Measurements from ENCODE around the gene RTN1.

Gene RTN1

GRCh38 chr14:59850458-59850857 is 20.1 kb downstream of the RTN1 start:
- in situ Hi-C loops (cut with MboI; ENCODE audit: low sequenced_read_pairs): no loop called here

- in situ Hi-C loops (cut with MboI; ENCODE audit: low sequenced_read_pairs): no loop called here
Measured at GRCh38 chr14:59849411-59850130, 21.0 kb downstream of the RTN1 start.

GRCh38 chr14:59848671-59849070 is 21.9 kb downstream of the RTN1 start:
- in situ Hi-C loops (cut with MboI; ENCODE audit: low sequenced_read_pairs): no loop called here

GRCh38 chr14:59847711-59848110 is 22.9 kb downstream of the RTN1 start:
- in situ Hi-C loops (cut with MboI; ENCODE audit: low sequenced_read_pairs): no loop called here

GRCh38 chr14:59846595-59846994 is 24.0 kb downstream of the RTN1 start:
- in situ Hi-C loops (cut with MboI; ENCODE audit: low sequenced_read_pairs): no loop called here

GRCh38 chr14:59845245-59845644 is 25.3 kb downstream of the RTN1 start:
- in situ Hi-C loops (cut with MboI; ENCODE audit: low sequenced_read_pairs): no loop called here

GRCh38 chr14:59844186-59844812 is 26.3 kb downstream of the RTN1 start:
- in situ Hi-C loops (cut with MboI; ENCODE audit: low sequenced_read_pairs): no loop called here

- in situ Hi-C loops (cut with MboI; ENCODE audit: low sequenced_read_pairs): no loop called here
Measured at GRCh38 chr14:59836116-59836515, 34.5 kb downstream of the RTN1 start.

- in situ Hi-C loops (cut with MboI; ENCODE audit: low sequenced_read_pairs): no loop called here
Measured at GRCh38 chr14:59832653-59833294, 37.8 kb downstream of the RTN1 start.

- in situ Hi-C loops (cut with MboI; ENCODE audit: low sequenced_read_pairs): no loop called here
Measured at GRCh38 chr14:59831121-59831730, 39.4 kb downstream of the RTN1 start.

- in situ Hi-C loops (cut with MboI; ENCODE audit: low sequenced_read_pairs): no loop called here
Measured at GRCh38 chr14:59830338-59830734, 40.2 kb downstream of the RTN1 start.

- in situ Hi-C loops (cut with MboI; ENCODE audit: low sequenced_read_pairs): no loop called here
Measured at GRCh38 chr14:59829469-59830337, 40.9 kb downstream of the RTN1 start.

GRCh38 chr14:59828276-59828675 is 42.3 kb downstream of the RTN1 start:
- in situ Hi-C loops (cut with MboI; ENCODE audit: low sequenced_read_pairs): no loop called here

- in situ Hi-C loops (cut with MboI; ENCODE audit: low sequenced_read_pairs): no loop called here
Measured at GRCh38 chr14:59827401-59827800, 43.2 kb downstream of the RTN1 start.

- in situ Hi-C loops (cut with MboI; ENCODE audit: low sequenced_read_pairs): no loop called here
Measured at GRCh38 chr14:59826150-59826549, 44.4 kb downstream of the RTN1 start.

GRCh38 chr14:59823179-59823578 is 47.4 kb downstream of the RTN1 start:
- in situ Hi-C loops (cut with MboI; ENCODE audit: low sequenced_read_pairs): no loop called here

- in situ Hi-C loops (cut with MboI; ENCODE audit: low sequenced_read_pairs): no loop called here
Measured at GRCh38 chr14:59819446-59820088, 51.0 kb downstream of the RTN1 start.

- in situ Hi-C loops (cut with MboI; ENCODE audit: low sequenced_read_pairs): no loop called here
Measured at GRCh38 chr14:59816941-59817340, 53.6 kb downstream of the RTN1 start.

- in situ Hi-C loops (cut with MboI; ENCODE audit: low sequenced_read_pairs): no loop called here
Measured at GRCh38 chr14:59814988-59815387, 55.6 kb downstream of the RTN1 start.

- in situ Hi-C loops (cut with MboI; ENCODE audit: low sequenced_read_pairs): no loop called here
Measured at GRCh38 chr14:59811815-59812214, 58.8 kb downstream of the RTN1 start.
